DOHH2 (cell line): ENCODE measurements around the gene AGBL4.

Experiments
- H3F3A ChIP-seq: fragments of 200-600 bp; sonication (generic), shearing (Covaris generic); 2 replicates; pipeline ENCODE4 v1.6.0; 2016; ENCODE audit warnings: antibody characterized with exemption, mild to moderate bottlenecking; ENCODE audit not compliant: control insufficient read depth, insufficient read depth
- H3K27ac ChIP-seq: fragments of 200-600 bp; sonication (generic); 2 replicates; pipeline ENCODE4 v1.5.1; 2014; ENCODE audit warnings: low read depth, mild to moderate bottlenecking, low read length, moderate library complexity
- H3K27me3 ChIP-seq: fragments of 200-600 bp; sonication (generic); 2 replicates; pipeline ENCODE4 v1.6.1; 2014; ENCODE audit warnings: mild to moderate bottlenecking, low read length, mixed read lengths; ENCODE audit not compliant: control insufficient read depth
- H3K36me3 ChIP-seq: fragments of 200-600 bp; sonication (generic); 2 replicates; pipeline ENCODE4 v1.6.1; 2014; ENCODE audit warnings: mild to moderate bottlenecking, low read length, moderate library complexity, mixed read lengths; ENCODE audit not compliant: control insufficient read depth
- H3K4me1 ChIP-seq: fragments of 200-600 bp; sonication (generic); 2 replicates; pipeline ENCODE4 v1.6.1; 2014; ENCODE audit warnings: mild to moderate bottlenecking, low read length, mixed read lengths; ENCODE audit not compliant: control insufficient read depth
- H3K4me2 ChIP-seq: fragments of 200-600 bp; sonication (generic); 2 replicates; pipeline ENCODE4 v1.6.0; 2014; ENCODE audit warnings: mild to moderate bottlenecking, low read length, moderate library complexity
- H3K4me3 ChIP-seq: fragments of 200-600 bp; sonication (generic); 2 replicates; pipeline ENCODE4 v1.5.1; 2014; ENCODE audit warnings: mild to moderate bottlenecking, low read length, mixed read lengths
- H3K79me2 ChIP-seq: fragments of 200-600 bp; sonication (generic); 2 replicates; pipeline ENCODE4 v1.6.1; 2014; ENCODE audit warnings: mild to moderate bottlenecking, low read length, mixed read lengths; ENCODE audit not compliant: control insufficient read depth
- H3K9me2 ChIP-seq: fragments of 200-600 bp; sonication (generic); replicated peaks from 2 replicates; pipeline ENCODE4 v1.6.1; 2014; ENCODE audit warnings: mild to moderate bottlenecking, low read length, mixed read lengths; ENCODE audit not compliant: control insufficient read depth
- H3K9me3 ChIP-seq: fragments of 200-600 bp; sonication (generic); 2 replicates; pipeline ENCODE4 v1.6.1; 2014; ENCODE audit warnings: antibody characterized with exemption, low read length, mixed read lengths; ENCODE audit not compliant: control insufficient read depth, insufficient read depth
- H4K20me1 ChIP-seq: fragments of 200-600 bp; sonication (generic); 2 replicates; pipeline ENCODE4 v1.6.0; 2014; ENCODE audit warnings: low read depth, mild to moderate bottlenecking, antibody characterized with exemption, low read length, moderate library complexity; ENCODE audit not compliant: control insufficient read depth, insufficient read depth
- CTCF ChIP-seq: fragments of 200-600 bp; sonication (generic); IDR thresholded peaks from one replicate; pipeline ENCODE4 v1.5.1; 2014; ENCODE audit warnings: antibody characterized with exemption, mild to moderate bottlenecking, low read depth, low read length; ENCODE audit not compliant: poor library complexity, severe bottlenecking
- EZH2phosphoT487 ChIP-seq: fragments of 200-600 bp; sonication (generic); IDR thresholded peaks from 2 replicates; pipeline ENCODE4 v1.6.1; 2017; ENCODE audit warnings: borderline replicate concordance, mild to moderate bottlenecking, antibody characterized with exemption, low read length, moderate library complexity, mixed read lengths

The AGBL4 gene

GRCh38 chr1:48940962-48941732 lies 1082.6 kb downstream of the AGBL4 start:
- H3K9me3 ChIP-seq = no peaks in the 10 kb centered on the region
- H3F3A ChIP-seq = no peaks in the 10 kb centered on the region
- H3K9me2 ChIP-seq = no peaks in the 10 kb centered on the region
- TF ChIP-seq EZH2phosphoT487 (no peak), CTCF (no peak)
- no peak overlapping the region for H3K4me3 ChIP-seq
- no peaks in the 10 kb centered on the region for H3K79me2 ChIP-seq
- no peak overlapping the region for H3K27ac ChIP-seq
- H3K27me3 ChIP-seq = no peaks in the 10 kb centered on the region
- H4K20me1 ChIP-seq = no peaks in the 10 kb centered on the region
- no peaks in the 10 kb centered on the region for H3K4me1 ChIP-seq
- H3K4me2 ChIP-seq = no peak overlapping the region
- H3K36me3 ChIP-seq = no peaks in the 10 kb centered on the region

GRCh38 chr1:48940354-48940753 lies 1083.4 kb downstream of the AGBL4 start:
- Histone ChIP-seq H3K79me2 (no peaks in the 10 kb centered on the region), H3K9me2 (no peaks in the 10 kb centered on the region), H3K9me3 (no peaks in the 10 kb centered on the region), H3K36me3 (no peaks in the 10 kb centered on the region), H3F3A (no peaks in the 10 kb centered on the region), H3K4me1 (no peaks in the 10 kb centered on the region), H3K27me3 (no peaks in the 10 kb centered on the region), H3K27ac (no peak overlapping the region), H4K20me1 (no peaks in the 10 kb centered on the region), H3K4me3 (no peak overlapping the region), H3K4me2 (no peak overlapping the region)
- TF ChIP-seq EZH2phosphoT487 (no peak), CTCF (no peak)

- Histone ChIP-seq H3K27me3 (no peaks in the 10 kb centered on the region), H3F3A (no peaks in the 10 kb centered on the region), H3K4me1 (no peaks in the 10 kb centered on the region), H3K4me3 (no peak overlapping the region), H3K9me3 (no peaks in the 10 kb centered on the region), H3K36me3 (no peaks in the 10 kb centered on the region), H3K27ac (no peak overlapping the region), H4K20me1 (no peaks in the 10 kb centered on the region), H3K9me2 (no peaks in the 10 kb centered on the region), H3K4me2 (no peak overlapping the region), H3K79me2 (no peaks in the 10 kb centered on the region)
- TF ChIP-seq CTCF (no peak), EZH2phosphoT487 (no peak)
Observed at GRCh38 chr1:48939828-48940227, 1083.9 kb downstream of the AGBL4 start.
